ENCODE measurements around the gene GPR158.

DNA sequence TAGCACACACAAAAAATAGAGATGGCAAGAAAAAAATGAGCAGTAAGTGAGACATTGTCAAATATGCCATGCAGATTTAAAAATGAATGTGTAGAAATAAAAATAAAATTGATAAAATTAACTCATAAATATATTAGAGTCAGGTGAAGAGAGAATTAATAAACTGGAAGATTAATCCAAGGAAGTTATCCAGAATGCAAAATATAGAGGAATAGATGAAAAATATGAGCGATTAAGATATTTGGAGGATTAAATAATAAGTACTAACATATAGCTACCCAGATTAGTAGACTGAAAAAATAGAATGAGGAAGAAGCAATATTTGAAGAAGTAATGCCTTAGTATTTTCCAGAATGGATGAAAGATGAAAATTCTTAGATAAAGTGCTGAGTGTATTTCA is 103.4 kb downstream of the GPR158 start:
- TF ChIP-seq, protein P1, sequence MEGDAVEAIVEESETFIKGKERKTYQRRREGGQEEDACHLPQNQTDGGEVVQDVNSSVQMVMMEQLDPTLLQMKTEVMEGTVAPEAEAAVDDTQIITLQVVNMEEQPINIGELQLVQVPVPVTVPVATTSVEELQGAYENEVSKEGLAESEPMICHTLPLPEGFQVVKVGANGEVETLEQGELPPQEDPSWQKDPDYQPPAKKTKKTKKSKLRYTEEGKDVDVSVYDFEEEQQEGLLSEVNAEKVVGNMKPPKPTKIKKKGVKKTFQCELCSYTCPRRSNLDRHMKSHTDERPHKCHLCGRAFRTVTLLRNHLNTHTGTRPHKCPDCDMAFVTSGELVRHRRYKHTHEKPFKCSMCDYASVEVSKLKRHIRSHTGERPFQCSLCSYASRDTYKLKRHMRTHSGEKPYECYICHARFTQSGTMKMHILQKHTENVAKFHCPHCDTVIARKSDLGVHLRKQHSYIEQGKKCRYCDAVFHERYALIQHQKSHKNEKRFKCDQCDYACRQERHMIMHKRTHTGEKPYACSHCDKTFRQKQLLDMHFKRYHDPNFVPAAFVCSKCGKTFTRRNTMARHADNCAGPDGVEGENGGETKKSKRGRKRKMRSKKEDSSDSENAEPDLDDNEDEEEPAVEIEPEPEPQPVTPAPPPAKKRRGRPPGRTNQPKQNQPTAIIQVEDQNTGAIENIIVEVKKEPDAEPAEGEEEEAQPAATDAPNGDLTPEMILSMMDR (conservative IDR thresholded peaks at IDR 0.05; ENCODE audit: low read length) = no peak
- TF ChIP-seq EZH2phosphoT487 (IDR thresholded peaks at IDR 0.05; ENCODE audit: borderline replicate concordance) = no peak
